Endothelial cell of umbilical vein (primary cell): ENCODE results near the gene SLC39A3.

Source experiments
- POLR2AphosphoS5 ChIP-seq: IDR thresholded peaks from 2 replicates; pipeline ENCODE4 v1.6.1; 2012; ENCODE audit warnings: low read depth, mild to moderate bottlenecking, control low read depth, low read length, moderate library complexity; ENCODE audit not compliant: insufficient read depth
- TF ChIP-seq, protein P1 (sequence below): IDR thresholded peaks from 2 replicates; pipeline ENCODE4 v1.6.1; 2011; ENCODE audit not compliant: insufficient read depth, insufficient read length

DNA sequence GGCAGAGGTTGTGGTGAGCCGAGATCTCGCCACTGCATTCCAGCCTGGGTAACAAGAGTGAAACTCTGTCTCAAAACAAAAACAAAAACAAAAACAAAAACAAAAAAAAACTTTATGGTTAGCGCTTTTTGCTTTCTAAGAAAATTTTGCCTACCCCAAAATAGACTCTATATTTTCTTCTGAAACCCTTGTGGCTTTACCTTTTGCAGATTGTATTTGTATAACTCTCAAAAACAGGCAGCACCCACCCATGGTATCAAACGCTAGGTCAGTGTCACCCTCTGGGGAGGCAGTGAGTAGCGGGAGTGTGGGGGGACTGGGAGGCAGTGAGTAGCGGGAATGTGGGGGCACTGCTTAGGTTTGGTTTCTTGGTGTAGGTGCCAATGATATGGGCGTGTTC, 7.5 kb upstream of the SLC39A3 start:
- TF ChIP-seq, protein P1, sequence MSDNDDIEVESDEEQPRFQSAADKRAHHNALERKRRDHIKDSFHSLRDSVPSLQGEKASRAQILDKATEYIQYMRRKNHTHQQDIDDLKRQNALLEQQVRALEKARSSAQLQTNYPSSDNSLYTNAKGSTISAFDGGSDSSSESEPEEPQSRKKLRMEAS, result no peak
- TF ChIP-seq POLR2AphosphoS5, result no peak
